Activated naive CD4-positive, alpha-beta T cell treated with anti-CD3 and anti-CD28 coated beads, Interleukin-2, amount 10 ng/mL, durations not matched to agents 7 days and 5 days (primary cell): ENCODE results near the gene ETV7.

Experiments
- CTCF ChIA-PET: fragments of 350-600 bp; sonication (Branson Sonifier 250); formaldehyde crosslinking; loops from one replicate; lab custom pipeline; 2021; ENCODE audit warnings: antibody characterized with exemption; lab: Charles Lee
- DNase-seq: peaks from one replicate; pipeline ENCODE4 v3.0.0-alpha.2; 2020
- H3K27ac Mint-ChIP-seq: one replicate; pipeline ENCODE4 v1.8.0; 2021; ENCODE audit warnings: mild to moderate bottlenecking, moderate library complexity, mixed read lengths
- H3K27me3 Mint-ChIP-seq: one replicate; pipeline ENCODE4 v1.8.0; 2021; ENCODE audit warnings: mild to moderate bottlenecking, mixed read lengths
- H3K36me3 Mint-ChIP-seq: one replicate; pipeline ENCODE4 v1.8.0; 2021; ENCODE audit warnings: mixed read lengths
- H3K4me1 Mint-ChIP-seq: one replicate; pipeline ENCODE4 v1.8.0; 2021; ENCODE audit warnings: mixed read lengths
- H3K4me3 Mint-ChIP-seq: one replicate; pipeline ENCODE4 v1.8.0; 2021; ENCODE audit warnings: mild to moderate bottlenecking, moderate library complexity, mixed read lengths
- H3K9me3 Mint-ChIP-seq: one replicate; pipeline ENCODE4 v1.8.0; 2021; ENCODE audit warnings: mixed read lengths

The ETV7 gene

GRCh38 chr6:36387440-36388303 is at the start of gene ETV7:
ETV7 (minus strand) TSS chr6:36387669; CDS start chr6:36387541, 128 bp downstream.
- Mint-ChIP-seq H3K27me3 (peaks cover 56% of the 10 kb centered on the region), H3K9me3 (no peaks in the 10 kb centered on the region), H3K4me1 (peaks cover 44% of the 10 kb centered on the region), H3K27ac (peak within 1 kb of the TSS; percentile 76), H3K4me3 (peak within 1 kb of the TSS; percentile 89), H3K36me3 (peaks cover 11% of the 10 kb centered on the region)
- CTCF ChIA-PET, result interaction anchor here (0.8 to 1.3 kb wide), 2 partner anchors 21 to 28 kb away, joined by 3 to 6 read pairs; no protein-coding TSS in a partner anchor
- DNase-seq, result peak; percentile 75

- CTCF ChIA-PET, result no interaction called here
- Mint-ChIP-seq H3K4me1 (peaks cover 7% of the 10 kb centered on the region), H3K27ac (no peak overlapping the region), H3K9me3 (no peaks in the 10 kb centered on the region), H3K27me3 (peaks cover 26% of the 10 kb centered on the region), H3K36me3 (no peaks in the 10 kb centered on the region), H3K4me3 (no peak overlapping the region)
- DNase-seq, result no peak
Observed at GRCh38 chr6:36436466-36436865, 49.0 kb upstream of the ETV7 start.

GRCh38 chr6:36432151-36432671 is 44.7 kb upstream of the ETV7 start:
- H3K4me1 Mint-ChIP-seq, result no peaks in the 10 kb centered on the region
- CTCF ChIA-PET, result interaction anchor here (1.3 kb wide), 1 partner anchor 147 kb away, joined by 3 read pairs; no protein-coding TSS in a partner anchor
- no peak for DNase-seq
- H3K27me3 Mint-ChIP-seq, result peaks cover 31% of the 10 kb centered on the region
- no peak overlapping the region for H3K4me3 Mint-ChIP-seq
- no peaks in the 10 kb centered on the region for H3K9me3 Mint-ChIP-seq
- no peak overlapping the region for H3K27ac Mint-ChIP-seq
- no peaks in the 10 kb centered on the region for H3K36me3 Mint-ChIP-seq

- CTCF ChIA-PET, result interaction anchor here (0.9 to 1.6 kb wide), 2 partner anchors 10 to 404 kb away, joined by 3 to 4 read pairs; partner anchors contain the start of gene MAPK14
- peaks cover 31% of the 10 kb centered on the region for H3K27me3 Mint-ChIP-seq
- no peak overlapping the region for H3K4me3 Mint-ChIP-seq
- no peaks in the 10 kb centered on the region for H3K4me1 Mint-ChIP-seq
- H3K27ac Mint-ChIP-seq, result no peak overlapping the region
- DNase-seq, result no peak
- no peaks in the 10 kb centered on the region for H3K9me3 Mint-ChIP-seq
- H3K36me3 Mint-ChIP-seq, result no peaks in the 10 kb centered on the region
Observed at GRCh38 chr6:36431197-36431596, 43.7 kb upstream of the ETV7 start.

GRCh38 chr6:36430351-36430750 is 42.9 kb upstream of the ETV7 start:
- Mint-ChIP-seq H3K27ac (no peak overlapping the region), H3K27me3 (peaks cover 26% of the 10 kb centered on the region), H3K4me3 (no peak overlapping the region), H3K4me1 (no peaks in the 10 kb centered on the region), H3K36me3 (no peaks in the 10 kb centered on the region), H3K9me3 (no peaks in the 10 kb centered on the region)
- no peak for DNase-seq
- CTCF ChIA-PET, result interaction anchor here (1.6 kb wide), 1 partner anchor 9 kb away, joined by 4 read pairs; no protein-coding TSS in a partner anchor

GRCh38 chr6:36428911-36429310 is 41.4 kb upstream of the ETV7 start:
- H3K4me3 Mint-ChIP-seq, result no peak overlapping the region
- H3K4me1 Mint-ChIP-seq, result peaks cover 6% of the 10 kb centered on the region
- H3K27me3 Mint-ChIP-seq, result peaks cover 19% of the 10 kb centered on the region
- H3K36me3 Mint-ChIP-seq, result no peaks in the 10 kb centered on the region
- H3K9me3 Mint-ChIP-seq, result no peaks in the 10 kb centered on the region
- H3K27ac Mint-ChIP-seq, result no peak overlapping the region
- CTCF ChIA-PET, result interaction anchor here (1.0 kb wide), 1 partner anchor 151 kb away, joined by 3 read pairs; no protein-coding TSS in a partner anchor
- no peak for DNase-seq

- Mint-ChIP-seq H3K4me1 (peaks cover 22% of the 10 kb centered on the region), H3K27me3 (peaks cover 12% of the 10 kb centered on the region), H3K27ac (no peak overlapping the region), H3K4me3 (no peak overlapping the region), H3K36me3 (no peaks in the 10 kb centered on the region), H3K9me3 (no peaks in the 10 kb centered on the region)
- no peak for DNase-seq
- CTCF ChIA-PET, result no interaction called here
Observed at GRCh38 chr6:36426622-36427021, 39.2 kb upstream of the ETV7 start.

- peaks cover 21% of the 10 kb centered on the region for H3K27me3 Mint-ChIP-seq
- peak overlapping the region; percentile 84 for H3K4me3 Mint-ChIP-seq
- H3K36me3 Mint-ChIP-seq, result no peaks in the 10 kb centered on the region
- DNase-seq, result peak; percentile 99
- H3K27ac Mint-ChIP-seq, result peak overlapping the region; percentile 88
- CTCF ChIA-PET, result interaction anchor here (0.6 to 2.2 kb wide), 12 partner anchors 11 to 337 kb away, joined by 3 to 20 read pairs (median 3); no protein-coding TSS in a partner anchor
- H3K4me1 Mint-ChIP-seq, result peaks cover 22% of the 10 kb centered on the region
- H3K9me3 Mint-ChIP-seq, result no peaks in the 10 kb centered on the region
Observed at GRCh38 chr6:36423101-36423824, 35.8 kb upstream of the ETV7 start.

- no peaks in the 10 kb centered on the region for H3K36me3 Mint-ChIP-seq
- H3K4me1 Mint-ChIP-seq, result peaks cover 22% of the 10 kb centered on the region
- CTCF ChIA-PET, result interaction anchor here (0.6 to 2.2 kb wide), 10 partner anchors 12 to 338 kb away, joined by 3 to 20 read pairs (median 3); no protein-coding TSS in a partner anchor
- DNase-seq, result no peak
- peak overlapping the region; percentile 84 for H3K4me3 Mint-ChIP-seq
- no peaks in the 10 kb centered on the region for H3K9me3 Mint-ChIP-seq
- H3K27ac Mint-ChIP-seq, result peak overlapping the region; percentile 88
- peaks cover 16% of the 10 kb centered on the region for H3K27me3 Mint-ChIP-seq
Observed at GRCh38 chr6:36422714-36423100, 35.2 kb upstream of the ETV7 start.

GRCh38 chr6:36419310-36419709 is 31.8 kb upstream of the ETV7 start:
- Mint-ChIP-seq H3K4me1 (peaks cover 19% of the 10 kb centered on the region), H3K9me3 (no peaks in the 10 kb centered on the region), H3K4me3 (no peak overlapping the region), H3K27me3 (peaks cover 16% of the 10 kb centered on the region), H3K36me3 (no peaks in the 10 kb centered on the region), H3K27ac (no peak overlapping the region)
- CTCF ChIA-PET, result interaction anchor here (0.9 kb wide), 1 partner anchor 117 kb away, joined by 3 read pairs; no protein-coding TSS in a partner anchor
- DNase-seq, result no peak

- H3K4me1 Mint-ChIP-seq, result peaks cover 13% of the 10 kb centered on the region
- no peaks in the 10 kb centered on the region for H3K36me3 Mint-ChIP-seq
- CTCF ChIA-PET, result interaction anchor here (0.9 kb wide), 1 partner anchor 116 kb away, joined by 3 read pairs; no protein-coding TSS in a partner anchor
- peaks cover 3% of the 10 kb centered on the region for H3K9me3 Mint-ChIP-seq
- H3K27ac Mint-ChIP-seq, result no peak overlapping the region
- H3K4me3 Mint-ChIP-seq, result no peak overlapping the region
- H3K27me3 Mint-ChIP-seq, result peaks cover 16% of the 10 kb centered on the region
- DNase-seq, result no peak
Observed at GRCh38 chr6:36418558-36418957, 31.1 kb upstream of the ETV7 start.

GRCh38 chr6:36414481-36414880 is 27.0 kb upstream of the ETV7 start:
- peaks cover 22% of the 10 kb centered on the region for H3K27me3 Mint-ChIP-seq
- CTCF ChIA-PET, result no interaction called here
- DNase-seq, result no peak

GRCh38 chr6:36413489-36414480 is 26.3 kb upstream of the ETV7 start:
- Mint-ChIP-seq H3K4me3 (no peak overlapping the region), H3K27me3 (peaks cover 28% of the 10 kb centered on the region), H3K36me3 (peaks cover 2% of the 10 kb centered on the region), H3K9me3 (peaks cover 7% of the 10 kb centered on the region), H3K27ac (no peak overlapping the region), H3K4me1 (no peaks in the 10 kb centered on the region)
- CTCF ChIA-PET, result interaction anchor here (0.6 kb wide), 1 partner anchor 170 kb away, joined by 3 read pairs; no protein-coding TSS in a partner anchor
- DNase-seq, result no peak

More at GRCh38 chr6:36414481-36414880, 27.0 kb upstream of the ETV7 start:
- Mint-ChIP-seq H3K4me1 (no peaks in the 10 kb centered on the region), H3K4me3 (no peak overlapping the region), H3K27ac (no peak overlapping the region), H3K36me3 (peaks cover 2% of the 10 kb centered on the region), H3K9me3 (peaks cover 7% of the 10 kb centered on the region)
